IgD-negative memory B cell (primary cell): ENCODE data around the gene PHACTR1. TPM values are rescaled to one million over a fixed set of nuclear protein-coding genes. Genes with fewer than 3 reads are reported as not detected.

Experiments used
- H3K27ac Mint-ChIP-seq, 3 donors: one replicate each; pipeline ENCODE4 v1.8.0; 2020 to 2022; ENCODE audit warnings: mild to moderate bottlenecking in 3 of 3, mixed read lengths in 3 of 3, moderate library complexity in 1 of 3
- H3K27me3 Mint-ChIP-seq: one replicate; pipeline ENCODE4 v1.8.0; 2021; ENCODE audit warnings: mixed read lengths
- H3K36me3 Mint-ChIP-seq: one replicate; pipeline ENCODE4 v1.8.0; 2020; ENCODE audit warnings: mild to moderate bottlenecking, mixed read lengths
- H3K4me1 Mint-ChIP-seq, 3 donors: one replicate each; pipeline ENCODE4 v1.8.0; 2020 to 2022; ENCODE audit warnings: mixed read lengths in 3 of 3, mild to moderate bottlenecking in 1 of 3
- H3K4me3 Mint-ChIP-seq, 4 donors: one replicate each; pipeline ENCODE4 v1.8.0; 2020 to 2022; ENCODE audit warnings: mild to moderate bottlenecking in 4 of 4, mixed read lengths in 4 of 4, moderate library complexity in 3 of 4
- H3K9me3 Mint-ChIP-seq, 3 donors: one replicate each; pipeline ENCODE4 v1.8.0; 2020 to 2021; ENCODE audit warnings: mixed read lengths in 3 of 3, mild to moderate bottlenecking in 1 of 3
- polyA plus RNA-seq: library from polyadenylated mRNA; unstranded; fragments of 300-500 nt; fragmentation: Illumina TruSeq; gene quantifications from one replicate; pipeline ENCODE4 v1.2.3, GENCODE V29; 2021

PHACTR1 gene
- polyA plus RNA-seq, 1 donor from 2014 or later: 12.8 TPM

DNA sequence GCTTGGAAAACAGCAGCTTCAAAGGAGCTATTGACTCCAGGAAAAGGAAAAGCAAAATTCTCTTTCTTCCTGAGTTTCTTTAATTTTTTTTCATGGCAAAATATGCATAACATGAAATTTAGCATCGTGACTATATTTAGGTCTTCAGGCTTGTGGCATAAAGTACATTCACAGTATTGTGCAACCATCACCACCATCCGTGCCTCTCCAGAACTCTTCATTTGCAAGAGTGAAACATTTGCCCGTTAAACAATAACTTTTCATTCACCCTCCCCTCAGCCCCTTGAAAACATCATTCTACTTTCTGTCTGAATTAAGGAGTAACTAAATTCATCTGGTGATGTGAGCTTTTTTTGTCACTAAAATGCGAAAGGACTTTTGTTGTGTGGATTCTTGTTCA is 251.7 kb downstream of the PHACTR1 start:
- H3K4me3 Mint-ChIP-seq: no peak overlapping the region
- no peak overlapping the region for H3K27ac Mint-ChIP-seq
- no peaks in the 10 kb centered on the region for H3K36me3 Mint-ChIP-seq
- H3K9me3 Mint-ChIP-seq: peaks cover 0 to 2% (median 0%) of the 10 kb centered on the region in 3 donors
- peaks cover 0 to 4% (median 2%) of the 10 kb centered on the region in 3 donors for H3K4me1 Mint-ChIP-seq
- peaks cover 28% of the 10 kb centered on the region for H3K27me3 Mint-ChIP-seq

DNA sequence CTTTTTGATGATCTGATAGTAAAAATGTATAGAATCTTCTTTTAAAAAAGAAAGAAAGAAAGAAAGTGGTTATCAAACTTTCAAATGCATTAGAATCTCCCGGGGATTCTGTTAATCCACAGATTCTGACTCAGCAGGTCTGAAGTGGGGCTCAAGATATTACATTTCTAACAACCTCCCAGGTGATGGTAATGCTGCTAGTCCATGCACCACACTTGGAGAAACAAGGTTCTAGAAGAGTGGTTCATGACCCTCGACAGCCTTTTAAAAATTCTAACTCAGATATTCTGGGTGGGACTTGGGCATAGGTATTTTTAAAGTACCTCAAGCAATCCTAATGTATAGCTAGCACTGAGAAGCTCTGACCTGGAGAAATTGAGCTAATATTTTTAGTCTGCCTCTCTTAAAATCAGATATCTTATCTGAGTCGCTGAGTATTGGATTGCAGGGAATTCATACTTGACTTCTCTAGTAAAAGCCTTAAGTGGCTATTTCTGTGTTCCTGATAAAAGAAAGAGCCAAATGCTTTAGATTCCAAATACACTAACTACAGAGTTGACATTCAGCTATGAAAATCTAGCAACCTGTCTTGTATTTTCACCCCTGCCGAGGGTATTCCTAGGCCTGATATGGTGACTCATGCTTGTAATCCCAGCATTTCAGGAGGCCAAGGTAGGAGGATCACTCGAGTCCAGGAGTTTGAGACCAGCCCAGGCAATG is 252.4 kb downstream of the PHACTR1 start:
- no peaks in the 10 kb centered on the region for H3K4me1 Mint-ChIP-seq
- no peaks in the 10 kb centered on the region for H3K36me3 Mint-ChIP-seq
- H3K9me3 Mint-ChIP-seq: peaks cover 0 to 2% (median 0%) of the 10 kb centered on the region in 3 donors
- H3K27ac Mint-ChIP-seq: no peak overlapping the region
- H3K27me3 Mint-ChIP-seq: peaks cover 27% of the 10 kb centered on the region
- H3K4me3 Mint-ChIP-seq: no peak overlapping the region

DNA sequence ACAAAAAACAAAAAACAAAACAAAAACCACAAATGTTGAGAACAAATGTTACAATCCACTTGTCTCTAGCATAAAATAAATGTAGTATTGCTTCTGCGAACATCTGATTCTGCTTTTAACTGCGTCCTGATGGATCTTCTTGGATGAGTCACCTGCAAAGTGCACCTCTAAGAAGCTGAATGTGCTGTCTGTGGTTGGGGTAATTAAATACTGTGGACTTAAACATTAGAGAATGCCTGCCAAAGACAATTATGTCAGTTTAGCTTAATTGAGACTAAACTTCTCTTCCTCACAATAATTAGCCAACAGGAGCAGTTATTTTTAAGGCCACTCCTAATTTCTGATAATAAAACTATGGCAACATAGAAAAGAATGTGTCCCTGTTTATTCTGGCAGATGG is 253.4 kb downstream of the PHACTR1 start:
- no peak overlapping the region for H3K27ac Mint-ChIP-seq
- peaks cover 0 to 2% (median 0%) of the 10 kb centered on the region in 3 donors for H3K9me3 Mint-ChIP-seq
- H3K4me1 Mint-ChIP-seq: no peaks in the 10 kb centered on the region
- H3K27me3 Mint-ChIP-seq: peaks cover 28% of the 10 kb centered on the region
- no peak overlapping the region for H3K4me3 Mint-ChIP-seq
- H3K36me3 Mint-ChIP-seq: no peaks in the 10 kb centered on the region

DNA sequence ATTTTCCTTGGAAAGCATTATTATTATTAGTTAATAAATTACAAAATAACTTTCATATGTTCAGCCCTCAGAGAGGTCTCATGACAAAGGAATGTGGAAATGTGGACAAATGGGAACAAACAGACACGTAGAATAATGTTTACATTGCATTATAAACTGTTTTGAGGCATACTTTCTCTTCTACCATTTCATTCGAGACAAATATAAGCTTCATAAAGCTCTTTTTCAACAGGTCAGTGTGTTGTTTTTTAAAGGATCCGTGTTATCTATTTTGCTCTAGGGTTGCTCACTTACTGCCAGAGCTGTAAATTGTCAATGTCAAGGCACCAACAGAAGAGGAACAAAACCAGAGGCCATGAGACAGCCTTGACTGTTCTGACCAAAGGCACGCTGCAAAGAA is 256.8 kb downstream of the PHACTR1 start:
- Mint-ChIP-seq H3K4me1 (no peaks in the 10 kb centered on the region), H3K27me3 (peaks cover 12% of the 10 kb centered on the region), H3K4me3 (no peak overlapping the region), H3K36me3 (peaks cover 5% of the 10 kb centered on the region), H3K27ac (no peak overlapping the region), H3K9me3 (peaks cover 0 to 3% (median 0%) of the 10 kb centered on the region in 3 donors)

DNA sequence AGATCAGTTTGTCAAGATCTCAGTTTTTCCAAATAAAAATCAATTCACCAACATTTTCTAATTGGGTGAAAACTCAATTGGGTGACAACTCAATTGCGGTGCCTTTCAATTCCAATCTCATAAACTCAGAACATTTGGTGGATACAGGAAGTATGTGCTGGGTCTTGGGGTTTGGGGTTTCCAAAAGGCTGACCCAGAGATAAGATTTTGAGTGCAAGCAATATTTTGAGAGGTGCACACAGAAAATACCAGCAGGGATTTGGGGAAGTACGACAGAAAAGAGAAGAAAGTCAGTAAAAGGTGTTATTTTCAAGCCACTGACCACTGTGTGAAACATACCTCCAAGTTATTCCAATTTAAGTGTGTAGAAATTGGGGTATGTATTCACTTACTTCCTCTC is 258.0 kb downstream of the PHACTR1 start:
- H3K27ac Mint-ChIP-seq: no peak overlapping the region
- H3K27me3 Mint-ChIP-seq: peaks cover 6% of the 10 kb centered on the region
- H3K4me3 Mint-ChIP-seq: no peak overlapping the region
- peaks cover 0 to 1% (median 0%) of the 10 kb centered on the region in 3 donors for H3K9me3 Mint-ChIP-seq
- H3K4me1 Mint-ChIP-seq: no peaks in the 10 kb centered on the region
- peaks cover 5% of the 10 kb centered on the region for H3K36me3 Mint-ChIP-seq

DNA sequence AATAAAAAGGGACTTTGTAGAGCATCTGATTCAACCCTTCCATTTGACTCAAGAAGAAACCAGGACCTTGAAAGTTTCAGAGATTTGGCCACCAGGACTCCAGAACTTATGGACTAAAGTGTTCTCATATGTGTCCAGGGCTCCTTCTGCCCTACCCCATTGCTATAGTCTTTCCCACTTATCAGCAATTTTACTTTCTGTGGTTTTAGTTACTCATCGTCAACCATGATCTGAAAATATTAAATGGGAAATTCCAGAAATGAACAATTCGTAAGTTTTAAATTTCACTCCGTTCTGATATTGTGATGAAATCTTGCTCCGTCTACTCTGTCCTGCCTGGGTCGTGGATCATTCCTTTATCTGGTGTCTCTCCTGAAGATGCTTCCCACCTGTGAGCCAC is 259.8 kb downstream of the PHACTR1 start:
- Mint-ChIP-seq H3K4me3 (no peak overlapping the region), H3K27me3 (peaks cover 8% of the 10 kb centered on the region), H3K9me3 (peaks cover 0 to 1% (median 0%) of the 10 kb centered on the region in 3 donors), H3K36me3 (peaks cover 5% of the 10 kb centered on the region), H3K27ac (no peak overlapping the region), H3K4me1 (no peaks in the 10 kb centered on the region)

DNA sequence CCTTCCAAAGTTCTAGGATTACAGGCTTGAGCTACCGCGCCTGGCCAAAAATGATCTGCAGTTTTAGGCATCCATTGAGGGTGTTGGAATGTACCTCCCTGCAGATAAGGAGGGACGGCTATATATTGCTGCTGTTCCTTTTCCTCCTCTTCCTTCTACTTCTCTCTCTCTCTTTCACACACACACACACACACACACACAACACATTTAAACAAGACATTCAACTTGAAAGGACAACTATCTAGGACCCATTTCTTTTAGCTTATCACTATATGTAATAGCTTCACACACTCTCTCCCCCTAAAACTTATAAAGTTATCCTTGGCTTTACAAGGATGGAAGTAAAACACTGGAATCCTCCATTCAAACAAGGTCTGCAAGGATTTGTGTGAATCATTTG is 260.6 kb downstream of the PHACTR1 start:
- no peaks in the 10 kb centered on the region for H3K4me1 Mint-ChIP-seq
- peaks cover 12% of the 10 kb centered on the region for H3K27me3 Mint-ChIP-seq
- H3K9me3 Mint-ChIP-seq: peaks cover 2 to 5% (median 5%) of the 10 kb centered on the region in 3 donors
- H3K36me3 Mint-ChIP-seq: peaks cover 5% of the 10 kb centered on the region
- no peak overlapping the region for H3K4me3 Mint-ChIP-seq
- no peak overlapping the region for H3K27ac Mint-ChIP-seq

DNA sequence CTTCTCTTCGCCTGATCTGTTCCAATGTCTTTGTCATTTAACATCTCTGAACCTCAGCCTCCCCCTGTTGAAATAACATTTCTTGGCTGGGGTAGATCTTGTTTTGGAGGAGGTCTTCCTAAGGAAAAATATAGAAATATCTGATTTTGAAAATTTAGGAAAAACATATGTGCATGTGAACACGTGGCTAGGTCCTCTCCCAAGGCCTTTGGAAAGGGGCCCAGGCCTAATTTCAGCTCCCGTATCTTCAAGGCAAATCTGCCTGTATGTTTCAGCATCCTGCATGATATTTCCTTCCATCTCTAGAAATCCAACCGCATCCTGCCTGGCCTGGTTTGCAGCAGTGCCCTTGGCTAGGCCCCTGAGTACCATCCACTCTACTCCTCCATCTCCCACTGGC is 261.2 kb downstream of the PHACTR1 start:
- H3K9me3 Mint-ChIP-seq: peaks cover 2 to 6% (median 5%) of the 10 kb centered on the region in 3 donors
- H3K36me3 Mint-ChIP-seq: peaks cover 5% of the 10 kb centered on the region
- peaks cover 8% of the 10 kb centered on the region for H3K27me3 Mint-ChIP-seq
- no peaks in the 10 kb centered on the region for H3K4me1 Mint-ChIP-seq
- no peak overlapping the region for H3K27ac Mint-ChIP-seq
- H3K4me3 Mint-ChIP-seq: no peak overlapping the region

DNA sequence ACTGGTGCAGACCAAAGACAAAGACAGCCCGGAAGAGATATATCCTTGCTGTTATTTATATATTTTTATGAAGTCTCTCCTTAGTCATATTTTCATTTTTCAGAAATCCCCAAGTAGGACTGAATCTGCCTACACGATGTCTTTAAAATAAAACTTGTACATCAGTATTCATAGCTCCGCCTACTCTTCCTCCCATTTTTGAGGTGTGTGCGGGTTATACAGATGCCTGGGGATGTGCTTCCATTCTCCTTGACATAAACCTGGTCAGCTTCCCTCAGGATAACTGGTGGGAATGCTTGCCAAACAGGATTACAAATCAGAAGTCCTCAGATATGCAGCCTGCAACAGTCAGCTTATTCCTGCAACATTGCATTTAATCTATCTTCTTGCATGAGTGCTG is 264.2 kb downstream of the PHACTR1 start:
- Mint-ChIP-seq H3K36me3 (peaks cover 5% of the 10 kb centered on the region), H3K9me3 (peaks cover 2 to 9% (median 6%) of the 10 kb centered on the region in 3 donors), H3K4me3 (no peak overlapping the region), H3K27me3 (peaks cover 10% of the 10 kb centered on the region), H3K4me1 (no peaks in the 10 kb centered on the region), H3K27ac (no peak overlapping the region)

DNA sequence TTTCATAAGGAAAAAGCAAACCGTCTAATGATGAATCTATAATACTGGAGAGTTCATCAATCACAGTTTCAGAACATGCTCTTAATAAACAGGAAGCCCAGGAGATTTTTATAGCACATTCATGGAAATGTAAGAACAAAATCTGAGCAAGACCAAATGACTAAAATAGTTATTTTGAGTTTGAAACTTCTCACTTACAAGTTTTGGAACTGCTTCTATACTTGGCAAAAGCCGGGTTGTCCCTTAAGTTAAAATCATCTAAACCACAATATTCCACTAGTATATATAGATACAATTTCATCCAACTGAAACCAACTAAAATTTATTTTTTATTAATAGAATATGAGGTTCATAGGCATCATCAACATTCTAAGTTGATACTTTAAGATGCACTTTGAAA is 268.2 kb downstream of the PHACTR1 start:
- Mint-ChIP-seq H3K4me3 (no peak overlapping the region), H3K36me3 (no peaks in the 10 kb centered on the region), H3K4me1 (no peaks in the 10 kb centered on the region), H3K27ac (no peak overlapping the region), H3K9me3 (peaks cover 2 to 8% (median 6%) of the 10 kb centered on the region in 3 donors), H3K27me3 (peaks cover 10% of the 10 kb centered on the region)

DNA sequence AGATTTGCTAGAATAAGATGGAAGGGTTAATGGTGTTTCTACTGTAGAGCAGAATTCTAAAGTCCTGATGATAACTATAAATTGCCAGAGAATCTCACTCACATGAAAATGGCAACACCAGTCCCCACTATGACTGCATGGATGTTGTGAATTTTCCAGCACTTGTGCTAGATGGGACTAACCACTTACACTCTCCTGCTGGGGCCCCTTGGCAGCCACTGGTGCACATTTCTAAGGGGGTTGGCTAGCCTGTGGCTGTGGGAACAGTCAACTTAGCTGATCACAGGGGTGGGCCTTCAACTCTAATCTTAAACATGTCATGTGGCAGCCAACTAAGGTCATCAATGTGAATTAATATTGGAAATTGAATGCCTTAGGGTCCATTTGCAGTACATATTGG is 271.2 kb downstream of the PHACTR1 start:
- H3K9me3 Mint-ChIP-seq: peaks cover 0 to 6% (median 2%) of the 10 kb centered on the region in 3 donors
- H3K36me3 Mint-ChIP-seq: no peaks in the 10 kb centered on the region
- no peaks in the 10 kb centered on the region for H3K4me1 Mint-ChIP-seq
- peaks cover 11% of the 10 kb centered on the region for H3K27me3 Mint-ChIP-seq
- H3K27ac Mint-ChIP-seq: no peak overlapping the region
- no peak overlapping the region for H3K4me3 Mint-ChIP-seq

DNA sequence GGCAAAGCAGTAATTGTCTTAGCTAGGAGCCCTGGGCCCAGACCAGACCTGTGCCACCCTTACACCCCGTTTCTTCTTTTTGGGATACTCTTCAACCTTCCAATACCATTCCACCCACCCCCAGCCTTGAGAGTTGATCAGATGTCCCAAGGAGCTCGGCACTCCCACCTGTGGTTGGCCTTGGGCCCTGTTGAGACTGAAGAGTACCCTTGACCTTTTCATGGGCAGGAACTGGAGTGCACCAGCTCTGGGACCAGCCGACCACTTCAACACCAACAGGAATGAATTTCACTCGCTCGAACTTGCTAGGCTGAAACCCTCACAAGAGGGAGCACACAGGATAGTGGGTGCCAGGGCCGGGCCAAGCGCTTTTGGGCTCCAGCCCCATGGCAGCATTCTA is 273.6 kb downstream of the PHACTR1 start:
- Mint-ChIP-seq H3K27me3 (peaks cover 7% of the 10 kb centered on the region), H3K4me1 (no peaks in the 10 kb centered on the region), H3K36me3 (no peaks in the 10 kb centered on the region), H3K27ac (no peak overlapping the region), H3K9me3 (peaks cover 6 to 13% (median 12%) of the 10 kb centered on the region in 3 donors), H3K4me3 (no peak overlapping the region)

DNA sequence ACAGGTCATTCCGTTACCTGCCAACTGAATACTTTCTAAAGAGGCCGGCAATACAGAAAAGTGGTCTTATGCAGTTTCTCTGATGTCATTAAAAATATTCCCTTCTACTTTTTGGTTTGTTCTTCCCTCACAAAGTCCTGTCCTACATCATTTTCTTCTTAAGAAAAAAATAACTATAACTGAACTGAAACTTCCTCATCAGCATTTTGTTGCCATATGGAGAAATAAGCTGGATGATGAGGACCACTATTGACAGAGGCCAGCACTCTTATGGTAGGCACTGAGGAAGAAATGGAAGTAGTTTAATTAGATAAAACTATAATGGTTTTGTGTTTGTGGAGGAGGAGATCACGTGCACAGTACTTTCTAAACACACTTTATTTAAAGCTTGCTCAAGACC is 274.9 kb downstream of the PHACTR1 start:
- H3K27me3 Mint-ChIP-seq: peaks cover 7% of the 10 kb centered on the region
- no peak overlapping the region for H3K4me3 Mint-ChIP-seq
- H3K4me1 Mint-ChIP-seq: no peaks in the 10 kb centered on the region
- peaks cover 6 to 13% (median 12%) of the 10 kb centered on the region in 3 donors for H3K9me3 Mint-ChIP-seq
- H3K36me3 Mint-ChIP-seq: no peaks in the 10 kb centered on the region
- no peak overlapping the region for H3K27ac Mint-ChIP-seq

DNA sequence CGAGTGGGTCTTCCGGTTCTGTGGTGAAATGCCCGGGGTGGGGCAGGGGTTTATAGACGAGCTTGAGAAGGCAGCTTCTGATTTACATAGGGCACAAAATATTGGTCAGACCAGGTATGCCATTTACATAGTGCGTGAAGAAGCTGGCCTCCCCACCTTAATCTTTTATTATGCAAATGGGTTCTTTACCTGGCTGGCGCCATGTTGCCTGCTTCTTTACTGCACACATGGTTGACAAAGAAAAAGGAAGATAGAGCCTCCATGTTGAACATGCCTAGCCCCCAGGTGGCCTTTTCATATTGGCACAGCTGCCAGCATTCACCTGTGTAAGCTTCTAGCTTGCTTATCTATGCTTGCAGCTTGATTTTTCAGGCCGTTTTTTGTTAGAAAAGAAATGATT is 276.2 kb downstream of the PHACTR1 start:
- H3K4me3 Mint-ChIP-seq: no peak overlapping the region
- H3K27ac Mint-ChIP-seq: no peak overlapping the region
- H3K9me3 Mint-ChIP-seq: peaks cover 6 to 13% (median 12%) of the 10 kb centered on the region in 3 donors
- H3K27me3 Mint-ChIP-seq: peaks cover 7% of the 10 kb centered on the region
- H3K36me3 Mint-ChIP-seq: no peaks in the 10 kb centered on the region
- no peaks in the 10 kb centered on the region for H3K4me1 Mint-ChIP-seq

DNA sequence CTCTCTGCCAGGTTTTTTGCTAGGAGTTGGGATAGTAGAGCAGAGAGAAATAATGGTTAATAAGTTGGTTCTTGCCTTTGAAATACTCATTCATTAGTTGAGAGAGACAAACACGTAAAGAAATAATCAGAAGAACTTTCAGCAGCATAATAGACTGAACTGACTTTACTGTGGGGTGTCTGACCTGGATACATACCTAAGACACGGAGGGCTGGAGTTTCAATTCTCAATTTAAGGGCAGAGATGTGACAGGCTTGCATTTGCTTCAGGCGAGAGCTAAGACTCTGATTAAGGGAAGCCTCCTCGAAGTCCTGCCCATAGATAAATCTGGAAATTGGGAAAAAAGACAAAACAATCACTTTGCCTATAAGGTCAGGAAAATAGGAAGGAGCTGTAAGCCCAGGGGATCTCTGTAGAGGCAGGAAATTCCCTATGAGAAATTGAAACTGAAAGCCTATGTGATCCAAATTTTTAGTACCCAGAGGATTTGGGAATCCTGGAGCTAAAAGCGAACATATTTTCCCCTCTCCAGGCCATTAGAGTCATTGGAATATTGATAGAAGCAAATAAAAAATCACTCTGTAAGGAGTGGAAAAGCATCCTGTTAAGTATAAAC is 276.8 kb downstream of the PHACTR1 start:
- H3K27ac Mint-ChIP-seq: no peak overlapping the region
- H3K4me1 Mint-ChIP-seq: no peaks in the 10 kb centered on the region
- H3K36me3 Mint-ChIP-seq: no peaks in the 10 kb centered on the region
- H3K4me3 Mint-ChIP-seq: no peak overlapping the region
- H3K27me3 Mint-ChIP-seq: peaks cover 7% of the 10 kb centered on the region
- peaks cover 6 to 13% (median 12%) of the 10 kb centered on the region in 3 donors for H3K9me3 Mint-ChIP-seq

DNA sequence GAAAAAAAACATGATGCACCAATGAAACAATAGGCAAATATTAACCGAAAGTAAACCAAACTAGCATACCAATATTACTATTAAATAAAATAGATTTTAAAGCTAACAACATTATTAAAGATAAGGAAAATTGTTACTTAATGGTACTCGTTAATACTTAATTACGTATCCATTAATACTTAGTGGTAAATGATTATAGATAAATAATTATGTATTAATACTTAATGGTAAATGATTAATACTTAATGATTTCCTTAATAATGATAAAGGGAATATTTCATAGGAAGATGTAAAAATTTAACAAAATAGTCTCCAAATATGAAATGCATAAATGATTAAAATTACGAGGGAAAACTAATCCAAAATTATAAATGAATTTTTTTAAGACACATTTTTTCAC is 278.9 kb downstream of the PHACTR1 start:
- no peaks in the 10 kb centered on the region for H3K36me3 Mint-ChIP-seq
- H3K9me3 Mint-ChIP-seq: peaks cover 6 to 13% (median 12%) of the 10 kb centered on the region in 3 donors
- H3K4me1 Mint-ChIP-seq: no peaks in the 10 kb centered on the region
- peaks cover 3% of the 10 kb centered on the region for H3K27me3 Mint-ChIP-seq
- no peak overlapping the region for H3K27ac Mint-ChIP-seq
- no peak overlapping the region for H3K4me3 Mint-ChIP-seq
